Neural cell (in vitro differentiated cells): Measurements from ENCODE around the gene TADA1. TPM values are rescaled to one million over a fixed set of nuclear protein-coding genes. Genes with fewer than 3 reads are reported as not detected.

Experiments used
- H2AFZ ChIP-seq: fragments of 200-600, 300-800 bp; sonication (generic), shearing (Covaris generic); 2 replicates; pipeline ENCODE4 v1.6.0; 2014; ENCODE audit warnings: low read depth, mild to moderate bottlenecking, antibody characterized with exemption, low read length, moderate library complexity
- H3F3A ChIP-seq: fragments of 200-600 bp; shearing (Covaris generic); 2 replicates; pipeline ENCODE4 v1.6.1; 2016; ENCODE audit warnings: mild to moderate bottlenecking, moderate library complexity, mixed read lengths, antibody characterized with exemption, low read length; ENCODE audit not compliant: insufficient read depth, poor library complexity, severe bottlenecking
- H3K27ac ChIP-seq: fragments of 200-600, 300-800 bp; sonication (generic), shearing (Covaris generic); 2 replicates; pipeline ENCODE4 v1.5.1; 2014; ENCODE audit warnings: mild to moderate bottlenecking, low read length, moderate library complexity
- H3K27me3 ChIP-seq: fragments of 300-800, 200-600 bp; sonication (generic), shearing (Covaris generic); 2 replicates; pipeline ENCODE4 v1.6.0; 2014; ENCODE audit warnings: mild to moderate bottlenecking, low read depth, low read length, moderate library complexity; ENCODE audit not compliant: insufficient read depth
- H3K36me3 ChIP-seq: fragments of 300-800, 200-600 bp; sonication (generic), shearing (Covaris generic); 2 replicates; pipeline ENCODE4 v1.5.1; 2014; ENCODE audit warnings: mild to moderate bottlenecking, antibody characterized with exemption, low read length, moderate library complexity; ENCODE audit not compliant: insufficient read depth
- H3K4me2 ChIP-seq: fragments of 300-800, 200-600 bp; sonication (generic), shearing (Covaris generic); 2 replicates; pipeline ENCODE4 v1.6.0; 2014; ENCODE audit warnings: mild to moderate bottlenecking, low read length
- H3K4me3 ChIP-seq: fragments of 300-800, 200-600 bp; sonication (generic), shearing (Covaris generic); 2 replicates; pipeline ENCODE4 v1.5.1; 2014; ENCODE audit warnings: mild to moderate bottlenecking, low read length, moderate library complexity
- H3K79me2 ChIP-seq: fragments of 200-600 bp; shearing (Covaris generic); replicated peaks from 2 replicates; pipeline ENCODE4 v1.6.0; 2014; ENCODE audit warnings: mild to moderate bottlenecking, low read length, moderate library complexity; ENCODE audit not compliant: insufficient read depth
- H3K9ac ChIP-seq: fragments of 300-800, 200-600 bp; sonication (generic), shearing (Covaris generic); 2 replicates; pipeline ENCODE4 v1.6.1; 2016; ENCODE audit warnings: mild to moderate bottlenecking, low read length, mixed read lengths
- H3K9me2 ChIP-seq: fragments of 200-600 bp; shearing (Covaris generic); 2 replicates; pipeline ENCODE4 v1.6.1; 2016; ENCODE audit warnings: mild to moderate bottlenecking, low read length, mixed read lengths; ENCODE audit not compliant: insufficient read depth
- H3K9me3 ChIP-seq: fragments of 200-600, 300-800 bp; sonication (generic), shearing (Covaris generic); 2 replicates; pipeline ENCODE4 v1.6.1; 2016; ENCODE audit warnings: mild to moderate bottlenecking, mixed run types, low read length, moderate library complexity, mixed read lengths
- H4K20me1 ChIP-seq: fragments of 200-600 bp; shearing (Covaris generic); 2 replicates; pipeline ENCODE4 v1.6.1; 2016; ENCODE audit warnings: mild to moderate bottlenecking, mixed run types; ENCODE audit not compliant: insufficient read depth
- CTCF ChIP-seq: fragments of 450-650 bp; IDR thresholded peaks from 2 replicates; pipeline ENCODE4 v1.5.1; 2014; ENCODE audit warnings: antibody characterized with exemption, mild to moderate bottlenecking, moderate library complexity; ENCODE audit not compliant: poor library complexity, severe bottlenecking
- EP300 ChIP-seq: fragments of 450-650 bp; conservative IDR thresholded peaks from 2 replicates; pipeline ENCODE4 v1.6.1; 2014; ENCODE audit warnings: antibody characterized with exemption, mild to moderate bottlenecking, moderate library complexity; ENCODE audit not compliant: poor library complexity, severe bottlenecking
- EZH2 ChIP-seq: fragments of 200-600, 300-800 bp; shearing (Covaris generic), sonication (generic); IDR thresholded peaks from 2 replicates; pipeline ENCODE4 v1.6.1; 2014; ENCODE audit warnings: antibody characterized with exemption, low read length, borderline replicate concordance, mild to moderate bottlenecking; ENCODE audit not compliant: insufficient read depth, poor library complexity, severe bottlenecking
- MXI1 ChIP-seq: fragments of 450-650 bp; conservative IDR thresholded peaks from 2 replicates; pipeline ENCODE4 v1.6.1; 2014; ENCODE audit warnings: antibody characterized with exemption, mild to moderate bottlenecking; ENCODE audit not compliant: poor library complexity, severe bottlenecking
- POLR2AphosphoS5 ChIP-seq: IDR thresholded peaks from 2 replicates; pipeline ENCODE4 v1.6.1; 2012
- RAD21 ChIP-seq: fragments of 450-650 bp; conservative IDR thresholded peaks from 2 replicates; pipeline ENCODE4 v1.6.1; 2014; ENCODE audit warnings: antibody characterized with exemption, mild to moderate bottlenecking, moderate library complexity
- REST ChIP-seq: IDR thresholded peaks from 2 replicates; pipeline ENCODE4 v1.6.1; 2012; ENCODE audit warnings: borderline replicate concordance
- SMC3 ChIP-seq: fragments of 450-650 bp; conservative IDR thresholded peaks from 2 replicates; pipeline ENCODE4 v1.6.1; 2014; ENCODE audit warnings: antibody characterized with exemption, mild to moderate bottlenecking, moderate library complexity; ENCODE audit not compliant: poor library complexity
- TAF1 ChIP-seq: IDR thresholded peaks from 2 replicates; pipeline ENCODE4 v1.6.1; 2012; ENCODE audit warnings: low read depth
- polyA plus RNA-seq: library from polyadenylated mRNA; depleted of rRNA; stranded (reverse); fragments of >200 nt; gene quantifications from 2 replicates; pipeline ENCODE4 v1.2.3, GENCODE V29; 2014

TADA1 gene
- polyA plus RNA-seq, 1 donor from 2014 or later = 99.6 TPM

- Histone ChIP-seq H3K9me3 (no peaks in the 10 kb centered on the region), H3K9ac (no peak overlapping the region), H3K27me3 (no peaks in the 10 kb centered on the region)
Observed at GRCh38 chr1:166813508-166814223, 62.4 kb downstream of the TADA1 start.

GRCh38 chr1:166811691-166812090 lies 64.4 kb downstream of the TADA1 start:
- TF ChIP-seq RAD21 (no peak), CTCF (no peak), REST (no peak)
- H3K36me3 ChIP-seq = no peaks in the 10 kb centered on the region

More at GRCh38 chr1:166813508-166814223, 62.4 kb downstream of the TADA1 start:
- Histone ChIP-seq H3K79me2 (no peaks in the 10 kb centered on the region), H2AFZ (no peak overlapping the region), H3K4me3 (no peak overlapping the region), H4K20me1 (no peaks in the 10 kb centered on the region), H3K9me2 (no peaks in the 10 kb centered on the region), H3K4me2 (no peak overlapping the region), H3F3A (no peaks in the 10 kb centered on the region), H3K36me3 (no peaks in the 10 kb centered on the region), H3K27ac (no peak overlapping the region)
- no peak for TF ChIP-seq TAF1
- no peak for TF ChIP-seq EZH2
- no peak for TF ChIP-seq EP300
- no peak for TF ChIP-seq REST
- TF ChIP-seq POLR2AphosphoS5 = no peak
- TF ChIP-seq CTCF = no peak
- TF ChIP-seq MXI1 = no peak
- TF ChIP-seq RAD21 = no peak
- no peak for TF ChIP-seq SMC3

More at GRCh38 chr1:166811691-166812090, 64.4 kb downstream of the TADA1 start:
- Histone ChIP-seq H3K9ac (no peak overlapping the region), H3K9me3 (no peaks in the 10 kb centered on the region), H4K20me1 (no peaks in the 10 kb centered on the region), H3K79me2 (no peaks in the 10 kb centered on the region), H3K27me3 (no peaks in the 10 kb centered on the region), H3K27ac (no peak overlapping the region), H2AFZ (no peak overlapping the region), H3K4me3 (no peak overlapping the region), H3K4me2 (no peak overlapping the region), H3F3A (no peaks in the 10 kb centered on the region), H3K9me2 (no peaks in the 10 kb centered on the region)
